CD4-positive, alpha-beta memory T cell (primary cell): ENCODE results near the gene CEP72. TPM values are rescaled to one million over a fixed set of nuclear protein-coding genes. Genes with fewer than 3 reads are reported as not detected.
"Not testable (repeated sequence)": the region's sequence is repeated elsewhere in the genome, so short reads cannot be mapped to it uniquely, and the experiment has no call there.

Source experiments
- CTCF ChIA-PET: fragments of 350-600 bp; sonication (Branson Sonifier 250); formaldehyde crosslinking; loops from one replicate; lab custom pipeline; 2021; ENCODE audit warnings: inconsistent platforms; ENCODE audit not compliant: partially characterized antibody; lab: Charles Lee
- POLR2A ChIA-PET: fragments of 350-600 bp; sonication (Branson Sonifier 250); formaldehyde crosslinking; loops from one replicate; lab custom pipeline; 2021; ENCODE audit not compliant: partially characterized antibody; lab: Charles Lee
- DNase-seq, 5 donors: peaks; one replicate each; pipeline versions ENCODE4 v3.0.0 to v3.0.0-alpha.2; 2020 to 2022; ENCODE audit warnings: mixed read lengths in 1 of 5
- H3K27ac ChIP-seq: one replicate; pipeline ENCODE4 v1.7.0; 2013; ENCODE audit warnings: low read depth, low read length
- H3K27me3 ChIP-seq: 2 replicates; pipeline ENCODE4 v1.7.0; 2013; ENCODE audit warnings: mild to moderate bottlenecking, low read length, moderate library complexity; ENCODE audit not compliant: insufficient read depth
- H3K36me3 ChIP-seq: 2 replicates; pipeline ENCODE4 v1.7.0; 2013; ENCODE audit warnings: mild to moderate bottlenecking, low read length, moderate library complexity; ENCODE audit not compliant: insufficient read depth
- H3K4me1 ChIP-seq: 2 replicates; pipeline ENCODE4 v1.7.0; 2013; ENCODE audit warnings: mild to moderate bottlenecking, low read length, moderate library complexity; ENCODE audit not compliant: insufficient read depth
- H3K4me3 ChIP-seq, 2 donors: one replicate each; pipeline ENCODE4 v1.7.0; 2013; ENCODE audit warnings: low read length in 2 of 2, mild to moderate bottlenecking in 1 of 2
- H3K9me3 ChIP-seq, 2 donors: one replicate each; pipeline ENCODE4 v1.7.0; 2013; ENCODE audit warnings: low read length in 2 of 2, control low read depth in 1 of 2; ENCODE audit not compliant: control insufficient read depth in 1 of 2
- H3K27ac Mint-ChIP-seq, 7 donors: one replicate each; pipeline ENCODE4 v1.8.0; 2020 to 2021; ENCODE audit warnings: mixed read lengths in 7 of 7, mild to moderate bottlenecking in 6 of 7, inconsistent platforms in 3 of 7, moderate library complexity in 3 of 7
- H3K27me3 Mint-ChIP-seq, 2 donors: one replicate each; pipeline ENCODE4 v1.8.0; 2020 to 2021; ENCODE audit warnings: mixed read lengths in 2 of 2
- H3K36me3 Mint-ChIP-seq, 2 donors: one replicate each; pipeline ENCODE4 v1.8.0; 2020 to 2021; ENCODE audit warnings: mixed read lengths in 2 of 2, inconsistent platforms in 1 of 2, mild to moderate bottlenecking in 1 of 2
- H3K4me1 Mint-ChIP-seq, 4 donors: one replicate each; pipeline ENCODE4 v1.8.0; 2020 to 2021; ENCODE audit warnings: mixed read lengths in 4 of 4, mild to moderate bottlenecking in 1 of 4
- H3K4me3 Mint-ChIP-seq, 8 donors: one replicate each; pipeline ENCODE4 v1.8.0; 2020 to 2021; ENCODE audit warnings: mixed read lengths in 8 of 8, mild to moderate bottlenecking in 7 of 8, moderate library complexity in 6 of 8, inconsistent platforms in 3 of 8
- H3K9me3 Mint-ChIP-seq, 8 donors: one replicate each; pipeline ENCODE4 v1.8.0; 2020 to 2021; ENCODE audit warnings: mixed read lengths in 8 of 8, mild to moderate bottlenecking in 5 of 8, inconsistent platforms in 3 of 8, moderate library complexity in 1 of 8
- intact Hi-C: fragments of 100-400 bp; cut with micrococcal nuclease; formaldehyde crosslinking; loops from one replicate; pipeline ENCODE4 v1.15.1; 2023
- polyA plus RNA-seq, 2 donors: library from polyadenylated mRNA; unstranded; fragments of 300-500 nt; fragmentation: Illumina TruSeq; gene quantifications; one replicate each; pipeline ENCODE4 v1.2.3, GENCODE V29; 2021
- total RNA-seq, 2 experiments: library from RNA; stranded (reverse); gene quantifications; one replicate each; pipeline ENCODE4 v1.2.3, GENCODE V29; 2021

CEP72 gene
- total and polyA plus RNA-seq, 4 experiments from 2014 or later = 2.5 to 28.0 (median 16.2) TPM

GRCh38 chr5:580436-580835 is 31.7 kb upstream of the CEP72 start:
- Mint-ChIP-seq H3K4me1 (no peaks in the 10 kb centered on the region), H3K27me3 (peaks cover 30 to 47% of the 10 kb centered on the region in 2 donors), H3K27ac (no peak overlapping the region), H3K4me3 (no peak overlapping the region), H3K36me3 (peaks cover 0 to 2% of the 10 kb centered on the region in 2 donors), H3K9me3 (peaks cover 3 to 32% (median 30%) of the 10 kb centered on the region in 8 donors)
- H3K4me1 ChIP-seq = no peaks in the 10 kb centered on the region
- no peak overlapping the region for H3K27ac ChIP-seq
- peaks cover 0 to 6% of the 10 kb centered on the region in 2 donors for H3K9me3 ChIP-seq
- no peaks in the 10 kb centered on the region for H3K36me3 ChIP-seq
- intact Hi-C loops = no loop called here
- ChIA-PET POLR2A (no interaction called here), CTCF (no interaction called here)
- DNase-seq = no peak
- no peak overlapping the region for H3K4me3 ChIP-seq
- peaks cover 10% of the 10 kb centered on the region for H3K27me3 ChIP-seq

GRCh38 chr5:581266-581665 is 30.9 kb upstream of the CEP72 start:
- no peaks in the 10 kb centered on the region for H3K36me3 Mint-ChIP-seq
- no peak overlapping the region for H3K4me3 Mint-ChIP-seq
- H3K27me3 ChIP-seq = peaks cover 10% of the 10 kb centered on the region
- DNase-seq = no peak
- H3K4me1 Mint-ChIP-seq = no peaks in the 10 kb centered on the region
- H3K9me3 Mint-ChIP-seq = peaks cover 0 to 25% (median 21%) of the 10 kb centered on the region in 8 donors
- intact Hi-C loops = no loop called here
- H3K4me3 ChIP-seq = no peak overlapping the region
- no peak overlapping the region for H3K27ac ChIP-seq
- POLR2A ChIA-PET = no interaction called here
- H3K9me3 ChIP-seq = peaks cover 0 to 6% of the 10 kb centered on the region in 2 donors
- H3K36me3 ChIP-seq = no peaks in the 10 kb centered on the region
- H3K27me3 Mint-ChIP-seq = peaks cover 29 to 46% of the 10 kb centered on the region in 2 donors
- H3K4me1 ChIP-seq = no peaks in the 10 kb centered on the region
- no peak overlapping the region for H3K27ac Mint-ChIP-seq
- CTCF ChIA-PET = no interaction called here

GRCh38 chr5:581941-582340 is 30.2 kb upstream of the CEP72 start:
- H3K4me1 Mint-ChIP-seq = no peaks in the 10 kb centered on the region

GRCh38 chr5:582445-582844 is 29.7 kb upstream of the CEP72 start:
- H3K4me1 ChIP-seq, CTCF ChIA-PET, H3K4me1 Mint-ChIP-seq, H3K4me3 ChIP-seq, H3K9me3 ChIP-seq, DNase-seq, H3K27ac ChIP-seq, intact Hi-C loops, H3K27ac Mint-ChIP-seq, POLR2A ChIA-PET, H3K4me3 Mint-ChIP-seq, H3K27me3 ChIP-seq, H3K36me3 Mint-ChIP-seq, H3K36me3 ChIP-seq: not testable (repeated sequence)
- peaks cover 0 to 14% (median 12%) of the 10 kb centered on the region in 8 donors for H3K9me3 Mint-ChIP-seq
- H3K27me3 Mint-ChIP-seq = peaks cover 26 to 39% of the 10 kb centered on the region in 2 donors

More at GRCh38 chr5:581941-582340, 30.2 kb upstream of the CEP72 start:
- Histone ChIP-seq H3K4me3 (no peak overlapping the region), H3K36me3 (no peaks in the 10 kb centered on the region), H3K9me3 (peaks cover 0 to 6% of the 10 kb centered on the region in 2 donors), H3K27me3 (peaks cover 10% of the 10 kb centered on the region), H3K4me1 (no peaks in the 10 kb centered on the region), H3K27ac (no peak overlapping the region)
- no peak for DNase-seq
- no peak overlapping the region for H3K4me3 Mint-ChIP-seq
- H3K36me3 Mint-ChIP-seq = no peaks in the 10 kb centered on the region
- intact Hi-C loops = no loop called here
- peaks cover 0 to 19% (median 17%) of the 10 kb centered on the region in 8 donors for H3K9me3 Mint-ChIP-seq
- CTCF ChIA-PET = no interaction called here
- POLR2A ChIA-PET = no interaction called here
- H3K27ac Mint-ChIP-seq = peak overlapping the region in 1 of 7 donors; percentile 8
- H3K27me3 Mint-ChIP-seq = peaks cover 26 to 42% of the 10 kb centered on the region in 2 donors

GRCh38 chr5:582936-583635 is 29.1 kb upstream of the CEP72 start:
- Histone ChIP-seq H3K9me3 (no peaks in the 10 kb centered on the region), H3K36me3 (no peaks in the 10 kb centered on the region), H3K4me1 (no peaks in the 10 kb centered on the region), H3K27ac (no peak overlapping the region), H3K27me3 (peaks cover 10% of the 10 kb centered on the region), H3K4me3 (no peak overlapping the region)
- Mint-ChIP-seq H3K36me3 (no peaks in the 10 kb centered on the region), H3K4me3 (no peak overlapping the region), H3K4me1 (no peaks in the 10 kb centered on the region), H3K9me3 (peaks cover 0 to 8% (median 5%) of the 10 kb centered on the region in 8 donors), H3K27me3 (peaks cover 26 to 39% of the 10 kb centered on the region in 2 donors), H3K27ac (no peak overlapping the region)
- POLR2A ChIA-PET = no interaction called here
- CTCF ChIA-PET = no interaction called here
- intact Hi-C loops = no loop called here
- no peak for DNase-seq

- H3K4me3 Mint-ChIP-seq = no peak overlapping the region
- no peaks in the 10 kb centered on the region for H3K4me1 Mint-ChIP-seq
- intact Hi-C loops = no loop called here
Observed at GRCh38 chr5:583645-584044, 28.5 kb upstream of the CEP72 start.

GRCh38 chr5:584216-584615 is 27.9 kb upstream of the CEP72 start:
- no peaks in the 10 kb centered on the region for H3K9me3 ChIP-seq
- no peak for DNase-seq
- intact Hi-C loops = no loop called here
- Mint-ChIP-seq H3K4me3 (no peak overlapping the region), H3K27me3 (peaks cover 24 to 34% of the 10 kb centered on the region in 2 donors), H3K36me3 (no peaks in the 10 kb centered on the region), H3K9me3 (peaks cover 0 to 3% (median 0%) of the 10 kb centered on the region in 8 donors), H3K4me1 (no peaks in the 10 kb centered on the region), H3K27ac (no peak overlapping the region)
- no peaks in the 10 kb centered on the region for H3K4me1 ChIP-seq
- no peaks in the 10 kb centered on the region for H3K36me3 ChIP-seq
- no peak overlapping the region for H3K27ac ChIP-seq
- ChIA-PET CTCF (no interaction called here), POLR2A (no interaction called here)
- no peak overlapping the region for H3K4me3 ChIP-seq
- peaks cover 10% of the 10 kb centered on the region for H3K27me3 ChIP-seq

More at GRCh38 chr5:583645-584044, 28.5 kb upstream of the CEP72 start:
- ChIA-PET CTCF (no interaction called here), POLR2A (no interaction called here)
- H3K4me1 ChIP-seq = no peaks in the 10 kb centered on the region
- Mint-ChIP-seq H3K9me3 (peaks cover 0 to 5% (median under 1%) of the 10 kb centered on the region in 8 donors), H3K27ac (no peak overlapping the region), H3K36me3 (no peaks in the 10 kb centered on the region), H3K27me3 (peaks cover 25 to 34% of the 10 kb centered on the region in 2 donors)
- H3K36me3 ChIP-seq = no peaks in the 10 kb centered on the region
- no peak overlapping the region for H3K4me3 ChIP-seq
- DNase-seq = no peak
- no peak overlapping the region for H3K27ac ChIP-seq
- H3K27me3 ChIP-seq = peaks cover 10% of the 10 kb centered on the region
- H3K9me3 ChIP-seq = no peaks in the 10 kb centered on the region
